Measurements from ENCODE around the gene ZNF331.
"Not testable (repeated sequence)": the region's sequence is repeated elsewhere in the genome, so short reads cannot be mapped to it uniquely, and the experiment has no call there.

GRCh38 chr19:53515047-53515446 is 22.9 kb upstream of the ZNF331 start:
- TF ChIP-seq CTCF (IDR thresholded peaks at IDR 0.05; ENCODE audit: insufficient read depth, low read length); REST (IDR thresholded peaks at IDR 0.05; ENCODE audit: insufficient replicate concordance, low read depth); POLR2AphosphoS5 (IDR thresholded peaks at IDR 0.05; ENCODE audit: low read depth); GABPA (IDR thresholded peaks at IDR 0.05; ENCODE audit: low read depth); SPI1 (IDR thresholded peaks at IDR 0.05; ENCODE audit: borderline replicate concordance, low read depth): not testable (repeated sequence)

Data from HL-60 (cell line).